GM11168 (cell line): Measurements from ENCODE around the gene POMP.
"Not testable (repeated sequence)": the region's sequence is repeated elsewhere in the genome, so short reads cannot be mapped to it uniquely, and the experiment has no call there.

ENCODE experiments used
- in situ Hi-C: fragments of 300-500 bp; cut with MboI; formaldehyde crosslinking; loops from one replicate; pipeline ENCODE4 v1.12.0; 2022; ENCODE audit warnings: low sequenced_read_pairs; ENCODE audit not compliant: unreplicated experiment

POMP gene

DNA sequence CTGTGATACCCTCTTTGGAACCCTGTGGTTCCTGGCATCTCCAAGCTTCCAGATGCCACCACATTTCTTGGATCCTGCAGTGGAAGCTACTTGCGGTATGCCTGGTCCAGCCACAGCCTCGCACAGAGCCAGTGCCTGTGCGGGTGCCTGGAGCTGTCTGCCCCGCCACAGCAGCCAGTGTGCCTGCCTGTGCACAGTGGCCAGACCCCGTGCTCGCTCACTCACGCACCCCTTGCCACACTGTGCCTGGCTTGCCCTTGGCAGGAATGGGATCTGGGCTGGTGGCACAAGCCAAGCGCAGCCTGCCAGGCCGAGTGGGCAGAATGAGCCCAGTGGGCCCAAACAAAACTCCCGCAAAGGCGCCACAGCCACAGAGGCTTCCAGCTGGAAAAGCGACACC, 26.2 kb downstream of the POMP start:
- in situ Hi-C loops: no loop called here

DNA sequence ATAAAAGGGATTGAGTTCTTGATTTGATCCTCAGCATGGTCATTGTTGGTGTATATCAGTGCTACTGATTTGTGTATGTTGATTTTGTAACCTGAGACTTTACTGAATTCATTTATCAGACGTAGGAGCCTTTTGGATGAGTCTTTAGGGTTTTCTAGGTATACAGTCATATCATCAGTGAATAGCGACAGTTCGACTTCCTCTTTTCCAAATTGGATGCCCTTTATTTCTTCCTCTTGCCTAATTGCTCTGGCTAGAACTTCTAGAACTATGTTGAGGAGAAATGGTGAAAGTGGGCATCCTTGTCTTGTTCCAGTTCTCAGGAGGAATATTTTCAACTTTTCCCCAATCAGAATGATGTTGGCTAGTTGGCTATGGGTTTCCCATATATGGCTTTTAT, 27.0 kb downstream of the POMP start:
- in situ Hi-C loops: no loop called here

DNA sequence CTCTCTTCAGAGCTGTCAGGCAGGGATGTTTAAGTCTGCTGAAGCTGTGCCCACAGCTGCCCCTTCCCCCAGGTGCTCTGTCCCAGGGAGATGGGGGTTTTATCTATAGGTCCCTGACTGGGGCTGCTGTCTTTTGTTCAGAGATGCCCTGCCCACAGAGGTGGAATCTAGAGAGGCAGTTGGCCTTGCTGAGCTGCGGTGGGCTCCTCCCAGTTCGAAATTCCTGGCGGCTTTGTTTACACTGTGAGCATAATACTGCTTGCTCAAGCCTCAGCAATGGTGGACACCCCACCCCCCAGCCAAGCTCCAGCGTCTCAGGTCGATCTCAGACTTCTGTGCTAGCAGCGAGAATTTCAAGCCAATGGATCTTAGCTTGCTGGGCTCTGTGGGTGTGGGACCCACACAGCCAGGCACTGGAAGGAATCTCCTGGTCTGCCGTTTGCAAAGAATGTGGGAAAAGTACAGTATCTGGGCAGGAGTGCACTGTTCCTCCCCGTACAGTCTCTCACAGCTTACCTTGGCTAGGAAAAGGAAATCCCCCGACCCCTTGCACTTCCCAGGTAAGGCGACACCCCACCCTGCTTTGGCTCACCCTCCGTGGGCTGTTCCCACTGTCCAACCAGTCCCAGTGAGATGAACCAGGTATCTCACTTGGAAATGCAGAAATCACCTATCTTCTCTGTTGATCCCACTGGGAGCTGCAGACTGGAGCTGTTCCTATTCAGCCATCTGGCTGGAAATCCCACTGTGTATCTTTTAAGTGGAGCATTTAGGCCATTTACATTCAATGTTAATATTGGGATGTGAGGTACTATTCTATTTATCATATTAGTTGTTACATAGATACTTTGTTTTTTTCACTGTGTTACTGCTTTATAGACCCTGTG, 34.9 kb downstream of the POMP start:
- in situ Hi-C loops: not testable (repeated sequence)

DNA sequence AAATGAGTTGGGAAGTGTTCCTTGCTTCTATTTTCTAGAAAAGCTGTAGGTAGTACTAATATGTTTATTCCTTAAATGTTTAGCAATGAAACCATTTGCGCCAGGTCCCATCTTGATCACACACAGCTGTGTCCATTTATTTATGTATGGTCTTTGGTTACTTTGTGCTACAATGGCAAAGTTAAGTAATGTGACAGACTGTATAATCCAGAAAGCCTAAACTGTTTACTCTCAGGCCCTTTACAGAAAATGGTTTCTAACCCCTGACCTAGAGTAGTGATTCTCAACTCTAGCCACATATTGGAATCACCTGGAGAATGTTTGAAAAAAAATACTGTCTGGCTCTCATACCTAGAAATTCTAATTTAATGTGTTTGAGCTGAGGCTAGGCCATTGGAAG, 38.5 kb downstream of the POMP start:
- in situ Hi-C loops: no loop called here

DNA sequence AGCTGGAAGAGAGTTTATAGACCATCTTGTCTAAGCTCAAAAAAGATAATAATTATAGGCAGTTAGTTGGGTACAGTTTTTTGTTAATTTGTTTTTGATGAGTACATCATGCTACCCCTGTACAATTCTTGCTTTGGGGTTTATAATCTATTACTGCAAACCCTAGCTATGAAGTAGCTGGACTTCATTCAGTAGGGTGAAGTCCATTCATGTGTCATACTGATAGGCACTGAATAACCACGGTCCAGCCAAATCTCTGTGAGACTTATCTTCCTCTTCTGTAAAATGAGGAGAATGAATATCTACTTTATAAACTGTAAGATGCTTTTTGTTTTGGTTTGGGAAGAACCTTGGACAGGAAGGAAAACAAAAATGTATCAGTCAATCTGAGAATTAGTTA, 40.3 kb downstream of the POMP start:
- in situ Hi-C loops: no loop called here

- in situ Hi-C loops: no loop called here
Measured at GRCh38 chr13:28704282-28704681, 45.4 kb downstream of the POMP start.

- in situ Hi-C loops: no loop called here
Measured at GRCh38 chr13:28704919-28705318, 46.0 kb downstream of the POMP start.

DNA sequence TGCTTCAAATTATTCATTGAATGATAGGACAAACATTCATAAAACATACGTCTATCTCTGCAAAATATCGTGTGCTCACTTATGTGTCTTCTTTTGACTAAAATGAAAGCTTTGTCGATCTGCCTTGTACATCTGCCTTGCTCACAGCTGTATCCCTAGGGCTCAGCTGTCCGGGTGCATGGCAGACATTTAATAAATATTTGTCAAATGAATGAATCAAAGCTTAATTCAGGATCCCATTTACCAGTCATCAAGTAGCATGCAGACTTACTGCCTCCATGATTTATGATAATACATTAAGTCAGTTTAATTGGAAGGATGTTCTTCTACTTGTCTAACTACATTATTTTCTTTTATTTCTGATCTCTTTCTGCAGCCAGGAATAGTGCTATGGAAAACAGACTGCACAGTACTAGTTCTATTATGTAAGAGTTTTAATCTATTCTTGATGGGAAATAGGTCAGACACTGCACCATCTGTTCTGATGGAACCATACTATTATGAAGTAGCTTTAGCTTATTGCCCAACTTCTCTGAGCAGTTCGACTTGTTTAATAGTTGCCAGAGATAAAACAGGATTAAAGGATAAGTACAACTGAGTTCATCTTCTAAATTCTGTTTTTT, 46.6 kb downstream of the POMP start:
- in situ Hi-C loops: no loop called here

- in situ Hi-C loops: no loop called here
Measured at GRCh38 chr13:28707629-28708427, 48.9 kb downstream of the POMP start.

DNA sequence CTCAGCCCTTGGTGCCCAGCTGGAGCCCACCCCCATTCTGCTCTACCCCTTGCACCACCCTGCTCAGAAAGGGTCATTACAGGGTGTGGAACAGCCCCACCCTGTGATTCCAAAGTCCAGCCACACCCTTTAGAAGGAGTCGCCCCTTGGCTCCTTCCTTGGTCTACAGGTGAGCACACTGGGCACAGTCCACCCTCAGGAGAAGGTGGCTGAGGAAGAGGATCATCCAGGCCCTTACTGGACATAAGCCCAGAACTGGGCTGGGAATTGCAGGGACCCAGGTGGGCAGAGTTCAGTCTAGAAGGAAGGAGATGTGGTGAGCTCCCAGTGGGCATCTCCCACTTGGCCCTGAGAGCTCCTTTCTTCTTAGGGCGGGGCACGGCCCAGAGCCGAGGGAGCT, 51.2 kb downstream of the POMP start:
- in situ Hi-C loops: no loop called here

GRCh38 chr13:28714651-28715050, 55.7 kb downstream of the POMP start:
- in situ Hi-C loops: no loop called here

DNA sequence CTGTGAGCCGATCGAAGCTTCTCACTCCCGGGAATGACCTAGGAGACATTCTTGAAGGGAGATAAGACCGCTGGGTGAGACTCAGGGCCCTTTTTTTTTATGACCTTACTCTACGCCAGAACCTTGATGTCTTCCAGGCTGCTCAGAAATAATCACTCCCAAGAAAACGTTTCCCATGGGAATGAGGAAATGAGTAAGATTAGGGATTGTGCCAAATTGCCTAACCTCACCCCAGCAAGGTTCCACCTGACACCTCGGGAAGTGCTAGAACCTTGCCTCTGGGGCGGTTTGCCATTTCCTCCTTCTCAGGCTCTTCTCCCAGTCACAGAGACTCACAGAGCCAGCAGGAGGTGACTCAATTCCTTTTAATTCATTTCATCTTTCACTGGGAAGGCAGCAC, 57.6 kb downstream of the POMP start:
- in situ Hi-C loops: no loop called here

DNA sequence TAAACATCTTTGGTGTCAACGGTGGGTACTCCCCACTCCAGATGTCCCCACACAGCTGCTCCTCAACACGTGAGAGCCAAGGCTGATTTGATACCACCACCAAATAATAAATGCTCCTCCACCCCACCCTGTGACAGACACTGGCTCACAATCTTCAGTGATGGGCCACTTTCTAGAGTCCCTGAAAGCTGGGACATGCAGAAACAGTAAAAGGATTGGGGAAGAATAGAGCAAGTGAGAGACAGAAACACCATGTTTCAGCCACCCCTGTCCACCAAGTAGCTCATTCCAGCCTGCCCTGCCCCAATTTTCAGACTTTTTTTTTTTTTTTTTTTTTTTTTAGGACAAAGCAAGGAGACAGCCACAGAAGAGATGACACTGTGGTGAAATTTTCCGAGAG, 58.2 kb downstream of the POMP start:
- in situ Hi-C loops: no loop called here

DNA sequence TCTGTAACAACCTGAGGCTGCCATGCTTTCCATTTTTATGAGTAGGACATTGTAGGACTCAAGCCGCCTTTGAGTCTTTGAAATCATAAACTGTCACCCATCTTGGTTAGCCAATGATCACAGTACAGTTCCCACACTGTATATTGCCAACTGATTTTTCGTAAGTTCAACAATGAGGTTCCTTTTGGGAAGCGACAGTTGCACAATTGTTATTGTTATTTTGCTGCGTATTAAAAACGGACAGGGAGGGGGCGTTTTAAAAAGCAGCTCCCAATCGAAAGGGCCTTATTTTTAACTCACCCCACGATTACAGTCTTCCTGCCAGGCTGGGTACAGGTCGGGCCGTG, 59.2 kb downstream of the POMP start:
- in situ Hi-C loops: no loop called here

DNA sequence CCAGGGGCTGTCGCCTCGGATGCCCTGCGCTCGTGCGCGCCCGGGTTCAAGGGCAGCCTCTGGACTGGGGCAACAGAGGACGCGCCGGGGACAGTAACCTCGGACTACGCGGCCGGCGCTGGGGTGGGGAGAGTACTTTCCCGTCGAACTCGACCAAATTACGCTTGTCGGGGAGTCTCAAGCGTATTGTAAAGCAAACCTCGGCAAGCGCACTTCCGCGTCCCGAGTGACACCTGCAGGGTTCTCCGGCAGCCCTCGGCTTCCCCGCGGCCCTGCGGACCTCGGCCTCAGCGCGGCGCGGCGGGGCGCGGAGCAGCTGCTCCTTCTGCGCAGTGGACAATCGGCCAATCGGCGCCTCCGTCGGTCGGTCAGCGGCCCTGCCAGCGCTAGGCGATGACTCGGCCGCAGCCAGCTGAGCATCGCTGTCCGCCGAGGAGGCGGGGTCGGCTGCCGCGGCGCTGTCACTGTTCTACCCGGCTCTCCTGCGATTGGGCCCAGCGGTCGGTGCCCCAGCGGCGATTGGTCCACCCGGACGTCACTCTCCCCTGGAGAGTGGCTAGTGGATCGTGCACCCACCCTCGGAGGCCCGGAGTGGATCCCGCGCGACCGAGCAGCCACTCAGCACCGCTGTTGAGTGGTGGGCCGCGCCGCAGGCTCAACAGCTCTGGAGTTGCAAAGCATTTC, 59.8 kb downstream of the POMP start, which contains the start of gene SLC46A3:
Gene SLC46A3 (minus strand): TSS at position 428 of the 684 bp plus-strand sequence. CDS start 972 bp downstream, outside the sequence.
- in situ Hi-C loops: no loop called here

GRCh38 chr13:28719227-28720055, 60.5 kb downstream of the POMP start:
- in situ Hi-C loops: no loop called here

DNA sequence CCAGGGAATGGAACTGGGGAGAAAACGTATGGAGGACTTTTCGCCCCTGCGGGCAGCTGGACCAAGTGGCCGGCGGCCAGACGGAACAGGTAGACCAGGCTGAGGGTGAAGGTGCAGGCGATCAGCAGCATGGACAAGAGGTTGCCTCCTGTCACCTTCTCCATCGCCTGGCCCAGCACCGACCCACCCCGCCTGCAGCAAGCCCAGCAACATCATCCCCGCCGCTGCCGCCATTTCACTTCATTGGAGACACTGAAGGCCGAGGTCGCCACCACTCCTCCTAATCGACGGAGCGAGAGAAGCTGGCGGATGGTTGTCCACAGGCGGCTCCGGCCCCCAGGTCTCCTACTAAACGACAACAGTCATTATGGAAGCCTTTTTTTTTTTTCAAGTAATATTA, 64.9 kb downstream of the POMP start:
- in situ Hi-C loops: no loop called here

- in situ Hi-C loops: no loop called here
Measured at GRCh38 chr13:28725046-28725610, 66.2 kb downstream of the POMP start.
